Liver (tissue), 9 donors: ENCODE data around the gene APOD. TPM values are rescaled to one million over a fixed set of nuclear protein-coding genes. Genes with fewer than 3 reads are reported as not detected.

Experiments
- DNase-seq: peaks from one replicate; pipeline ENCODE4 v3.0.0-alpha.2; 2017; ENCODE audit warnings: low spot score
- H3K27ac ChIP-seq, 2 donors: one replicate each; pipeline ENCODE4 v1.7.0; 2013; ENCODE audit warnings: inconsistent platforms in 2 of 2, low read length in 2 of 2, control low read depth in 1 of 2, low read depth in 1 of 2, mild to moderate bottlenecking in 1 of 2
- H3K27me3 ChIP-seq, 4 donors: one replicate each; pipeline versions ENCODE4 v1.6.1 to v1.7.0; 2013; ENCODE audit warnings: low read length in 3 of 4, inconsistent platforms in 1 of 4, mild to moderate bottlenecking in 1 of 4, moderate library complexity in 1 of 4; ENCODE audit not compliant: control insufficient read depth in 4 of 4, insufficient read depth in 4 of 4
- H3K36me3 ChIP-seq, 4 donors: one replicate each; pipeline versions ENCODE4 v1.6.1 to v1.7.0; 2013; ENCODE audit warnings: low read length in 3 of 4, mild to moderate bottlenecking in 3 of 4, low read depth in 1 of 4, moderate library complexity in 1 of 4; ENCODE audit not compliant: control insufficient read depth in 4 of 4, insufficient read depth in 3 of 4
- H3K4me1 ChIP-seq, 4 donors: one replicate each; pipeline versions ENCODE4 v1.6.1 to v1.7.0; 2013; ENCODE audit warnings: low read length in 3 of 4, mild to moderate bottlenecking in 3 of 4, moderate library complexity in 1 of 4; ENCODE audit not compliant: control insufficient read depth in 4 of 4, insufficient read depth in 4 of 4
- H3K4me3 ChIP-seq, 3 donors: one replicate each; pipeline versions ENCODE4 v1.6.1 to v1.7.0; 2013; ENCODE audit warnings: low read length in 3 of 3, control low read depth in 1 of 3, low read depth in 1 of 3, mild to moderate bottlenecking in 1 of 3
- H3K9ac ChIP-seq, 2 donors: one replicate each; pipeline ENCODE4 v1.7.0; 2013; ENCODE audit warnings: low read length in 2 of 2, mild to moderate bottlenecking in 2 of 2, moderate library complexity in 2 of 2, control low read depth in 1 of 2, low read depth in 1 of 2
- H3K9me3 ChIP-seq, 4 donors: one replicate each; pipeline versions ENCODE4 v1.6.1 to v1.7.0; 2013; ENCODE audit warnings: low read length in 3 of 4; ENCODE audit not compliant: control insufficient read depth in 4 of 4
- FOXA2 ChIP-seq: IDR thresholded peaks from 2 replicates; pipeline ENCODE4 v1.6.1; 2016; ENCODE audit warnings: antibody characterized with exemption
- GABPA ChIP-seq, 2 donors: IDR thresholded peaks in 1 of 2; conservative IDR thresholded peaks in 1 of 2; 2 replicates each; pipeline ENCODE4 v1.6.1; 2016; ENCODE audit warnings: antibody characterized with exemption in 2 of 2, mild to moderate bottlenecking in 1 of 2, moderate library complexity in 1 of 2
- NR2F2 ChIP-seq: IDR thresholded peaks from 2 replicates; pipeline ENCODE4 v1.6.1; 2016; ENCODE audit warnings: antibody characterized with exemption
- RAD21 ChIP-seq, 2 donors: IDR thresholded peaks; 2 replicates each; pipeline ENCODE4 v1.6.1; 2016; ENCODE audit warnings: antibody characterized with exemption in 2 of 2, mild to moderate bottlenecking in 2 of 2
- RXRA ChIP-seq, 2 donors: IDR thresholded peaks; 2 replicates each; pipeline ENCODE4 v1.6.1; 2017 to 2018; ENCODE audit warnings: antibody characterized with exemption in 2 of 2, mild to moderate bottlenecking in 1 of 2
- YY1 ChIP-seq: IDR thresholded peaks from 2 replicates; pipeline ENCODE4 v1.6.1; 2016; ENCODE audit warnings: antibody characterized with exemption, mild to moderate bottlenecking
- WGBS: extraction: QIAGEN DNeasy Blood & Tissue Kit; methylation state at CpG from one replicate; pipeline ENCODE4 v1.1.7; 2013; 5-methylcytosine and 5-hydroxymethylcytosine counted together
- polyA plus RNA-seq, 2 donors: library from polyadenylated mRNA; stranded (reverse) in 1 of 2; unstranded in 1 of 2; fragments of 200-250 nt in 1 of 2; fragments of >200 nt in 1 of 2; fragmentation: Nextera tagmentation in 1 of 2; extraction: Ambion mirVana in 1 of 2; gene quantifications; one replicate each; pipeline versions ENCODE4 v1.2.1 to v1.2.3, GENCODE V29; 2013 to 2015
- total RNA-seq, 2 donors: library from RNA; depleted of rRNA; stranded (reverse); fragments of >200 nt; gene quantifications; one replicate each; pipeline ENCODE4 v1.2.3, GENCODE V29; 2014
- TF ChIP-seq, protein P1 (sequence below): IDR thresholded peaks from 2 replicates; pipeline ENCODE4 v1.6.1; 2016; ENCODE audit warnings: antibody characterized with exemption
- TF ChIP-seq, protein P2 (sequence below): IDR thresholded peaks from 2 replicates; pipeline ENCODE4 v1.6.1; 2016; ENCODE audit warnings: antibody characterized with exemption
- donor health status: healthy.
- donor health status: healthy.
- donor health status: healthy.
- donor health status: healthy.
- donor health status: healthy.

Gene APOD
- total and polyA plus RNA-seq, 4 donors, result 0.33 to 4.0 (median 0.56) TPM; not detected in 1

DNA sequence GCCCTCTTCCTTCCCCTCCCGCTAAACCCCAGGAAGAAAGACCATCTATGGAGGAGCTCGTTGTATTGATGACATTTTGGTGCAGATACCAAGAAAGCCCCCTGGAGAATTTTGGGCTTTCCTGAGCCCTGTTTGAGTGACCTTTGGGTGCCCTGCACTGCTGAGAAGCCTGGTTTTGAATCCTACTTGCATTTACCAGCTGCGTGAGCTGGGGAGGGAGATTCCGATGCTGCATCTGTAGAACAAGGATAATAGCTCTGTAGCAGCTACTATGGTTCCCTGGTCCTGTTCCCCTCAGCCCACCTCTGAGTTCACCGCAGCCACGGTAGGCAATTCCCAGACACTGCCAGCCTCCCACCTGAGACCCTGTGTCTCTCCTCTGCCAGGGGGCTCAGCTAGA, 5.2 kb downstream of the APOD start:
- Histone ChIP-seq H3K27me3 (no peaks in the 10 kb centered on the region), H3K4me1 (no peaks in the 10 kb centered on the region), H3K9me3 (no peaks in the 10 kb centered on the region), H3K36me3 (no peaks in the 10 kb centered on the region), H3K4me3 (no peak overlapping the region), H3K9ac (no peak overlapping the region), H3K27ac (no peak overlapping the region)
- DNase-seq, result no peak
- TF ChIP-seq YY1, result no peak
- TF ChIP-seq, protein P1, sequence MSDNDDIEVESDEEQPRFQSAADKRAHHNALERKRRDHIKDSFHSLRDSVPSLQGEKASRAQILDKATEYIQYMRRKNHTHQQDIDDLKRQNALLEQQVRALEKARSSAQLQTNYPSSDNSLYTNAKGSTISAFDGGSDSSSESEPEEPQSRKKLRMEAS, result no peak
- no peak for TF ChIP-seq FOXA2
- WGBS, result 87% methylated on average over 6 of the region's 6 CpGs

DNA sequence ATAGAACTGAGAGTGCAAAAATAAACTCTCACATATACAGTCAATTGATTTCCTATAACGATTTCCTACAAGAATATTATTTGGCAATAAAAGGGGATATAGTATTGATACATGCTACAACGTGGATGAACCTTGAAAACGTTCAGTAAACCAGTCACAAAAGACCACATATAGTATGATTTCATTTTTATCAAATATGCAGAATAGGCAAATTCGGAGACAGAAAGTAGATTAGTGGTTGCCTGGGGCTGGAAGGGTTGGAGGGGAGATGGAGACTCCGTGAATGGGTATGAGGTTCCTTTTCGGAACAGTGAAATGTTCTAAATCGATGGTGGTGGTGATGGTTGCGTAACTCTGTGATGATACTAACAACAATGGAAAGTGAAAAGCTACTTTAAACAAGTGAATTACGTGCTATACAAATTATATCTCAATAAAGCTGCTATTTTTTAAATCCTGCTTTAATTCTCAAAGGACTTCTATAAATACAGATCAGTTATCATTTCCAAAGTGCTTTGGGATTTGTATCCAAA, 6.0 kb downstream of the APOD start:
- TF ChIP-seq NR2F2, result no peak
- 73% methylated on average over 9 of the region's 9 CpGs for WGBS
- H3K4me3 ChIP-seq, result no peak overlapping the region
- H3K27me3 ChIP-seq, result no peaks in the 10 kb centered on the region
- no peak overlapping the region for H3K27ac ChIP-seq
- no peaks in the 10 kb centered on the region for H3K36me3 ChIP-seq
- no peaks in the 10 kb centered on the region for H3K9me3 ChIP-seq
- H3K9ac ChIP-seq, result no peak overlapping the region
- no peaks in the 10 kb centered on the region for H3K4me1 ChIP-seq
- DNase-seq, result no peak

DNA sequence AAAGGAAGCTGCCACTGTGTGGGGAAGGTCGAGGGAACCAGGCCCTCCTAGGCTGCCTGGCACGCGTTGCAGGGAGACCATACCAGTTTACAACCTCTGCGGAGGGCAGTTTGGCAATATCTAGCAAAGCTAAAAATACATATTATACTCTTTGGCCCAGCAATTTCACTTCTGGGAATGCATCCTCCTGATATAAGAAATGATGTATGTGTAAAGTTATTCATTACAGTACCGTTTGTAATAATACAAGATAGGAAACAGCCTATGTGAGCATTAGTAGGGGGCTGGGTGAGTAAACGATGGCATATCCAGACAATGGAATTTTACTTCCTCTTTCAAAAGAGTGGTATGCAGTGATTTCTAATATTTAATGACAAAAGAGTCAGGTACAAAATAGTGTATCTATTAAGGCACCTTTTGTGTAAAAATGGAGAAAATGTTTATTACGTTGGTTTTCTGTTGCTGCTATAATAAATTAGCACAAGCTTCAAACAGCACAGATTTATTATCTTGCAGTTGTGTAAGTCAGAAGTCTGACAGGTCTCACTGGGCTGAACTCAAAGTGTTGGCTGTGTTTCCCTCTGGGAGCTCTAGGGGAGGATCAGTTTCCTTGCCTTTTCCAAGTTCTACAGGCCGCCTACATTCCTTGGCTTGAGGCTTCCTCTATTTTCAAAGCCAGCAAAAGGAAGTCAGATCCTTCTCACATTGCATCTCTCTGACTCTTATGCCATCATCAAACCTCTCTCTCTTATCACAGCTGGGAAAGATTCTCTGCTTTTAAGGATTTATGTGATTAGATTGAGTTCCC, 9.0 kb downstream of the APOD start:
- no peaks in the 10 kb centered on the region for H3K36me3 ChIP-seq
- TF ChIP-seq RAD21 (IDR thresholded peaks at IDR 0.05) (no peak), GABPA (IDR thresholded peaks at IDR 0.05 in 1 of 2, conservative IDR thresholded peaks at IDR 0.05 in 1 of 2) (no peak), RXRA (IDR thresholded peaks at IDR 0.05) (no peak), FOXA2 (no peak), NR2F2 (no peak)
- TF ChIP-seq, protein P2, sequence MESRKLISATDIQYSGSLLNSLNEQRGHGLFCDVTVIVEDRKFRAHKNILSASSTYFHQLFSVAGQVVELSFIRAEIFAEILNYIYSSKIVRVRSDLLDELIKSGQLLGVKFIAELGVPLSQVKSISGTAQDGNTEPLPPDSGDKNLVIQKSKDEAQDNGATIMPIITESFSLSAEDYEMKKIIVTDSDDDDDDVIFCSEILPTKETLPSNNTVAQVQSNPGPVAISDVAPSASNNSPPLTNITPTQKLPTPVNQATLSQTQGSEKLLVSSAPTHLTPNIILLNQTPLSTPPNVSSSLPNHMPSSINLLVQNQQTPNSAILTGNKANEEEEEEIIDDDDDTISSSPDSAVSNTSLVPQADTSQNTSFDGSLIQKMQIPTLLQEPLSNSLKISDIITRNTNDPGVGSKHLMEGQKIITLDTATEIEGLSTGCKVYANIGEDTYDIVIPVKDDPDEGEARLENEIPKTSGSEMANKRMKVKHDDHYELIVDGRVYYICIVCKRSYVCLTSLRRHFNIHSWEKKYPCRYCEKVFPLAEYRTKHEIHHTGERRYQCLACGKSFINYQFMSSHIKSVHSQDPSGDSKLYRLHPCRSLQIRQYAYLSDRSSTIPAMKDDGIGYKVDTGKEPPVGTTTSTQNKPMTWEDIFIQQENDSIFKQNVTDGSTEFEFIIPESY, result no peak
- H3K9me3 ChIP-seq, result no peaks in the 10 kb centered on the region
- H3K4me3 ChIP-seq, result no peak overlapping the region
- no peak for DNase-seq
- no peak overlapping the region for H3K9ac ChIP-seq
- no peaks in the 10 kb centered on the region for H3K4me1 ChIP-seq
- no peaks in the 10 kb centered on the region for H3K27me3 ChIP-seq
- no peak overlapping the region for H3K27ac ChIP-seq
- 79% methylated on average over 8 of the region's 8 CpGs for WGBS
